CD4-positive, alpha-beta T cell treated with Interleukin-1 beta for 1 hour (primary cell): Measurements from ENCODE around the gene CDK5R2.
A peak's percentile ranks its signal among the peaks of the same experiment; 100 is the strongest.

Experiments used
- DNase-seq, 2 donors: peaks; one replicate each; pipeline ENCODE4 v3.0.0-alpha.2; 2020 to 2022

CDK5R2 gene

DNA sequence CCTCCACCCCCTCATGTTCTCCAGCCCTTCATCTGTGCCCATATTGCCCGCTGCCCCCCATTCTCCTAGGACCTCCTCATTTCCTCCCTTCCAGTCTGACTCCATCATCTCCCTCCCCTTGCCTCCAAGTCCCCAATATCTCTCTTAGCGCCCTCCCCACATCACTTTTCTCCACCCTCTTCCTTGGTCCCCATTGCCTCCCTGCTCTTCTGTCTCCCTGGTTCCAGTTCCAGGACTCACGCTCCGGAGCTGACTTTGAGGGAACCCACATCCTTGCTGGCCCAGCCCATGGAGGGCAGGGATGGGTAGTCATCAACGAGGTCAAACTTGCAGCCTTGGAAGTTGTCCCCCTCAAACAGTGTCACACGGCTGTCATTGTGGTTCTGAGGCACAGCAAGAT is 31.1 kb downstream of the CDK5R2 start:
- no peak for DNase-seq

DNA sequence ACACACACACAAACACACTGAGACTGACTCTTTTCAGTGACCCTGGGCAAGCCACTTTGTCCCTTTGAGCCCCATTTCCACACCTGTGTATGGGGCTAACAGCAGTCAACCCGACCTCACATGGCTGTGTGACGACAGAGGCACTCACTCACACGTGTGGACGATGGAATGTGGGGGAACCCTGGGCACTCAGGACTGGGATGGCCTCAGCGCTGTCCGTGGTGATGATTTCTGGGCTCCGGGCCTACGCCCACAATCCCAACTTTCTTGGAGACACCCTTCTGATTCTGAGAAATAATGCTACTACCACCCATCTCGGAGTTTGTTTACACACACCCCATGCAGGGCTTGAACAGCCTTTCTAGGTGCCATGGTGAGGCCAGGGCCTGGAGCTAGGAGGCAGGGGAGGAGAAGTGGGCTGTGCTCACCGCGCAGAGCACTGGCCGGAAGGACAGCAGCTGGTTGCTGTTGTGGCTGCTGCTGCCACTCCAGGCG is 32.3 kb downstream of the CDK5R2 start:
- no peak for DNase-seq

DNA sequence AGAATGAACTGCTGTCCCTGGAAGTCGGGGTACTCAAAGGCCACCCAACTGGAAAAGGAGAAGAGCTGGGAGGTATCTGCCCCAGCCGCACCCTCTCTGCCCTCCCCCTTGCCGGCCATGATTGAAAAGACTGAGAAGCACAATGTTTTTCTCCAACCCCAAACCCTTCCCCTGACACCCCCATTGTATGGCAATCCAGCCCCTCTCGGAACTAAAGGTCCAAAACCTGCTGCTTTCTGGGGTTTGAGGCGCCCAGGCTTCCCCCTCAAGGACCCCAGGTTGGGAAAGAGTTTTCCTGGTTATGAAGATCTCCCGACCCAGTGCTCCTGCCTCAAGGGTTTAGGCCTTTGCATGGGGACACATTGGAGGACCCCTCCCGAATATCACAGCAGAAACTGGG is 32.7 kb downstream of the CDK5R2 start:
- DNase-seq = no peak

DNA sequence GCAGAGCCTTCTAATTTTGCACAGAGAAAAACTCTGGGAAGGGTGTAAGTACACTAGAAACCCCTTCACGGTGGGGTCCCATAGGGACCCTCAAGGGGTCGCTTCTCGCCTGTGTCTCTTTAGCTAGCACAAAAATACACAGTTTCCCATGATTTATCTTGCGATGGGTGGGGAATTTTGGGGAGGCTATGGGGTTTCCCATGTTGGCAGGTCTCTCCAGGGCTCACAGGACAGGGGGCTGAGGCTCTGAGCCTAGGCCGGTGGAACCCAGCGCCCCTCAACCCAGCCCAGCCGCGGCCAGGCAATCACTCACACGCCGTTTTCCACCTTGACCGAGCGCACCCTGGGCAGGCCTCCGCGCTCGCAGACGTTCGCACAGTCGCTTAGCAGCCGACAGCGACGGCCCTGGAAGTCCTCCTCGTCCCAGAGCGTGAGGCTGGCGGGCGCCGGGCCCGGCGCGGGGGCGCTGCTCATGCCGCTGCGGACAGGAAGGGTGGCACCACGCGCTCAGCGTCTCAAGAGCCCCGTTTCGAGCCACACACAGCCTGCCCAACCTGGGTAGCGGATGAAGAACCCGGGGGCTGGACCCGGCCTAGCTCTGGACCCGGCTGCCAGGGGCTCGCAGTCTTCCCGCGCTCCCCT is 33.4 kb downstream of the CDK5R2 start:
- DNase-seq = no peak

DNA sequence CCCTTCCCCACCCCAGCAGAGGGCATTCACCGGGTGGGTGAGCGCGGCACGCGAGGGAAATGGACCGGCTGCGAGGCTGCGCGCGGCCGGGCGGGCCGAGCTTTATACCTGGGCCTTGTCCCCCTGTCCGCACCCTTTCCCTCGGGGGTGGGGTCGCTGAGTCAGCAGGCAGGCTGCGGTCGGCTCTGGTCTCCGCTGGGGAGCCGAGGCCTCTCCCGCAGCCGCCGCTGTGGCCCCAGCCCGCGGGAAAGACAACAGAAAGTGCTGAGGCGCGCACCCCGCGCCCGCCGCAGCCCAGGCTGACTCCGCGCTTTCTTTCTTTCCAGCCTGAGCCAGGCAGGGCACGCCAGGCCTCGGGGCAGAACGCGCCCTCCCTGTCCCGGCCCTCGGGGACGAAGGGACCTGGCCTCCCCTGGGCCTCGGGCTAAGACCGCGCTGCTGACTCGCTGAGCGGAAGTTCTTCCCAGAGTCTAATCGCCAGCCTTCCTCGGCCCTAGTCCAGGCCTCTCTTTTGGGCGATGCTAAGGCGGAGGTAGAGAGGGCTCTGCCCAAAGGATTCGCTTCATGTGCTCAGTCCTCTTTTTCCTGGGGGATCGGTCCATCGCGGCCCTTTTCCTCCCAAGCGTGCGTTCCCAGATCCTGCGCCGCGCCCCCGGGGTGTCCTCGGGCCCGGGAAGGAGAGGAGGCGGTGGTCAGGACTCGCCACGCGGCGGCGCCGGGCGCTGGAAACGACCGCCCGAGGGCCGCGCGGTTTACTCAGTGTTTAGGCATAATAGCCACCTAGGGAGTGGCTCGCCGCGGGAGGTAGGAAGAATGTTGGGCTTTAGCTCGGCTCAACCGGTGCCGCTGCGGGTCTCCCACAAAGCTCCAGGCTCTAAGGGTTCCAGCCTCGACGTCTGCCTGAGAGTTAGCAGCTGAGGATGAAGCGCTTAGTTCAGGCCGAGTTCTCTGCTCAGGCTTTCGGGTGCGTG is 34.2 kb downstream of the CDK5R2 start, which contains the start of gene CRYBA2:
CRYBA2 (minus strand) TSS at position 78 of the 971 bp plus-strand sequence. CDS start 246 bp downstream, outside the sequence.
- no peak for DNase-seq

DNA sequence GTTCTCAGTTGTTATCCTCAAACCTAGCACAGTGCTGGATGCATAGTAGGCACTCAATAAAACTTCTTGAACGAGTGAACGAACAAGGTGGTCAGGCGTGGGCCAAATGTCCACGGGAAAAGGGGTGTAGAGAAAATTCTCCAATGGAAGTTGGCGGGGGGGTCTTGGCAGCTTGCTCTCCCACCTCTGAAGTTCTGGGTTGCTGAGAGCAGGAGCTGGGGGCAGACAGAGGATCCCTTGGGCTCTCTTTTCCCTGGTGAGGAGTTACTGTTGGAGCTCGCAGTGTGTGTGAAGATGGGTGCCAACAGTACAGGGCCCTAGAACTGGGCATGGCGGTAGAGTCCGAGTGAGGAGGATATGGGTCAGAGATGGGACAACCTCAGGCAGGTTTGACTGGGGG is 36.1 kb downstream of the CDK5R2 start:
- no peak for DNase-seq

DNA sequence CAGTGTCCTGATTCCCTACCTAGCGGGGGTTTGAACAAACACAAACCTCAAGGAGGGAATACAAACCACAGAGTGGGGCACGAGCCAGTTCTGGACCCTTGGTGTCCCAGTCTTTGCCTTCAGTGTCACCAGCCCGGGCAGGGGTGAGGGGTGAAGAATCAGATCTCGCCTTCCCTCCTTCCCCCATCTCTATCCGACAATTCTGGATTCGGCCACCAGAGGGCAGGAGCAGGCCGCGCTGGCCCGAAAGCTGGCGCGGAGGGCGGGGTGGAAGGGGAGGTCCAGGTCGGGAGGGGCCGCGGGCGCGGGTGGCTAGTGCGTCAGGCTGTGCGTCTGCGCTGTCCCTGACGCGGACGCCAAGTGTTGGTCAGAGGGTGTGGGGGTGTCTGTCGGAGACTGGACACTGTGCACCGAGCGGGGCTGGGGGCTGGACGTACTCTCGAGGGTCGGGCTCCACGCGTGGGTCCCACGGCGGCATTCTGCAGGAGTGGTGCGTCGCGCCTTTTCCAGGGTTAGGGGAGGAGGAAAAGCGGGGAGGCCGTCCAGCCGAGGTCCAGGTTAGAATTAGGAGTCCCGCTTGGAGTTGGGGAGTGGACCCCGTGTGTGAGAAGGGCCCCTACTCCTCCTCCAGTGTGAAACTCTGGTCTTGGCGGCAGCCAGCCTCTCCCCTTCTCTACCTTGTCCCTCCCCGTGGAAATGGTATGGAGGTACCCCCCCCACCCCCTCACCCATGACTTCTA is 36.7 kb downstream of the CDK5R2 start:
- DNase-seq = peak; percentile 72 to 81

DNA sequence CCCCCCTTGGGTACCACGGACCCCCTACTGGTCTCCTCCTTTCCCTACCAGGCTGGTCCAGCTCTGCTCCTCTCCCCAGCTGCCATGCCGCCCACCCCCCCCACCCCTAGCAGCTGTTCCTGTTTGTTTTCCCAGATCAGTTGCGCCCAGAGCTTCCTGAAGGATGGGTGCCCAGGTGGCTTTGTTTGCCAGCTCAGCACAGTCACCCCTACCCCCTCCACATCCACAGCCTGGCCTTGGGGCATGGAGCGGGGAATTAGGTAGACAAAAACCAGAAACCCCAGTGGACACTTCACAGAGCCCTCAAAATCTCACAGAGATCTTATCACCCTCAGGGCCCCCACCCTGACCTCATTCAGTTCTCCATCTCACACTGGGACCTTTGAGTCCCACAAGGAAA is 37.5 kb downstream of the CDK5R2 start:
- DNase-seq = no peak

DNA sequence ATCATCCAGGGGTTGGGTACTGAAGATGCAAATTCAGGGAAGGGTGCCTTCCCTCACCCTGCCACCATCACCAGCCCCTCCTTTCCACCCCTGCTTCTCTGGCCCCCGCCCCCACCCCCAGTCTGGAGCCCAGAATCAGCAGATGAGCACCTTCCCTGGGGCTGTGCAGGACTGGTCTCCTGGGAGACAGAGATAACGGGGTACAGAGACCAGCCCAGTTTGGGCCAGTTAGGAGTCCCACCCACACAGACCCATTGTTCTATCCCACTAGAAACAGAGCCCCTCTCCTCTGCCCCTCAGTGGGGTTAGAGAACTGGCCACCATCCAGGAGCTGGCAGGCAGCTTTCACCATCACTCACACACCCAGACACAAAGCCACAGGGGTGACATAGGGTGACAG is 38.3 kb downstream of the CDK5R2 start:
- DNase-seq = no peak

DNA sequence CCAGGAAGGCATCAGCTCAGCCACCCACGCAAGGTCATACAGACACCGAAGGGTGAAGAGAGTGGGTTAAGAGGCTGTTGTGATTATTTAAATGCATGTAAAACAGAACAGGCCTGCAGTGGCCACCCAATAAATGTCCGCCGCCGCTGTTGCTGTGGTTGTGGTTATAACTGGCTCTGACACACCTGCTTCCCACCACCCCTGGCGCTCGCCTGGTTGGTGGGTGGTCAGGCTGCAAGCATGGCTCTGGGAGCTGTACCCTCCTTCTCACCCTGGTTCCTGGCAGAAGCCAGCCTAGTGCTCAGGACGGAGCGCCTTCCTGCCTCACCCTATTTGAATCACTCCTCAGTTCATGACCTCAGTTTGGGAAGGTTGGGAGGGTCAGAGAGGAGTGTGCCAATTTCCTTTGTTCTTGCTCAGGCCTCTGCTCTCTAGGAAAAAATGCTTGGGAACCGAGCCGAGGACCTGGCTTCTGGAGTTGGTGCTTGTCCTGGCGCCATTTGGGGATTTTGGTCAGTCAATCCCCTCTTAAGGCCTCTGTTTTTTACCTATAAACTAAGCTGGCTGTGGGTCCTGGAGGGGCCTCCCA is 39.0 kb downstream of the CDK5R2 start:
- DNase-seq = no peak

DNA sequence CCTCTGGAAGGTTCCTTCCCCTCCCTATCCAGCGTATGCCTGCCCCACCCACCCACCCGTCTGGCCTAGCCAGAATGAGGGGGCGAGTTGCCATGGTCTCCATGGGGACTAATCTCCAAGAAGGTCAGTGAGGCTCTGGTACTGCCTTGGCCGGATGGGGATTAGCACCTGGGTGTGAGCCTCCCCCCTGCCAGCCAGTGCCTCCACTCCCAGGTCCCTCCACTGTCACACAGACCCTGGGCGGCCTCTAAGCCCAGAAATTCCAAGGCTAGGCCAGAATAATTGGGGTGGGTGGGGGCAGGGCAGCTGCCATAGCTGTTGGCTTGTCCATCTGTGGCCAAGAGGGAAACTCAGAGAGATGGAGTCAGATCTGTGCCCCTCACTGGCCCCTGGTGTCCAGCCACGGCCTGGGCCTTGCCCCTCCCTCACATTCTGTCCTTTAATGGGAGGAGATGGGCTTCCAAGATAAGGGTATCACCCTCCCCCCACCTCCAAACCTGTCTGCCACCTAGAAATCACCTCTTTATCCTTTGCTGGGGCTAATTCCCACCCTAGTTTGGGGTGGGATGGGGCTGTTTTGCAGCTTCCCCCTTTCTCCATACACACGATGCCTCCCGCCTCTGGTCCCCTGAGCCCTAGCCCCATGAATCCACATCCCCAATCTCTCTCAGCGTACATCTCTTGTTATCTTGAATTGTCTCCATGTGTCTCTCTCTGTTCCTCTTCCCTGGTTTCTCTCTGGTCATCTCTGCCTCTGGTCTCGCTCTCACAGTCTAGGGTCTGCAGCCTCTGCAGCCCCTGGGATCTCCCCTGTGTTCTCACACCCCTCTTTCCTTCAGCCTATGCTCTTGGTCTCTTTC is 39.8 kb downstream of the CDK5R2 start:
- DNase-seq = no peak

DNA sequence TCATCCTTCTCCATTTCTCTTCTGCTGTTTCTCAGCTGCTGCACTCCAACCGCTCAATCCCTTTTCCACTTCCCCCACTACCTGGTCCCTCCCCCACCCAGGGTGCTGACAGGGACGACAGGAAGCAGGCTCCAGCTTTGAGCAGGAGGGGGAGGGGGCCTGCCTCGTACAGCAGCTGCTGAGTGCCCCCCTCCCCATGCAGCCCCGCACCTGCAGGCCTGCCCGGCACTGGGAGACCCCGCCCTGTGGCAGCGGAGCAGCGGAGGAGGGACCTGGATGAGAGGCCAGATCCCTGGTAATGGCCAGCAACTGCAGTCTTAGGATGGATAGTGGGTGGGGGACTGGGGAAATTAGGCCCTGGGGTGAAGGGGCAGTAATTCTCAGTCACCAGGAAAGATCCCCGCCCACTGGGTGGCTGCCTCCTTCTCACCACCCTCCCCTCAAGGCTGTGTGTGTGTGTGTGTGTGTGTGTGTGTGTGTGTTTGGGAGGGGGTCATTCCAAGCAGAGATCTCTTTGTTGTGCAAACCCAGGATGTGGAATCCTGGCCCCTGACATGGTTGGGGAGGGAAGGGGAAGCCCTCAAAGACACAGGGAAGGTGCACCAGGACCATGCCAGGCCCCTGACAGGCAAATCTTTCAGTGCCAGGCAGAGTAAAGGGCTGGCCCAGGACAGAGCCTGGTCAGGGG is 40.6 kb downstream of the CDK5R2 start:
- DNase-seq = no peak

DNA sequence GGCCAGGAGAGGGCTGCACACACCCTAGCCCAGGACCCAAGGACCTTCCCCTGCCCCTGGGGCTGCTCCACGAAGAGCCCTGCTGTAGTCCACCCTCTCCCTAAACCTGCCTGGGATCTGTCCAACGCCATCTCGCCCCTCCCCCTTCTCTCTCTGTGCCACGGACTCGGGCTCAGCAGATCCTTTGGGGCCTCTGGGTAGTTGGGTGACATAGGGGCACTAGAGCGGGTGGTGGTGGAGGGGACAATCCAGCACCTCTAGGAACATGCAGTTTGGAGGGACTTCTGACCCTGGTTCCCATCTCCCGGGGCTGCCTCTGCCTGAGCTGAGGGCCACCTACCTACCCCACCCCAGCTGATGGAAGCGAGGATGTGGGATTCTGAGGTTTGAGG is 41.1 kb downstream of the CDK5R2 start:
- no peak for DNase-seq

DNA sequence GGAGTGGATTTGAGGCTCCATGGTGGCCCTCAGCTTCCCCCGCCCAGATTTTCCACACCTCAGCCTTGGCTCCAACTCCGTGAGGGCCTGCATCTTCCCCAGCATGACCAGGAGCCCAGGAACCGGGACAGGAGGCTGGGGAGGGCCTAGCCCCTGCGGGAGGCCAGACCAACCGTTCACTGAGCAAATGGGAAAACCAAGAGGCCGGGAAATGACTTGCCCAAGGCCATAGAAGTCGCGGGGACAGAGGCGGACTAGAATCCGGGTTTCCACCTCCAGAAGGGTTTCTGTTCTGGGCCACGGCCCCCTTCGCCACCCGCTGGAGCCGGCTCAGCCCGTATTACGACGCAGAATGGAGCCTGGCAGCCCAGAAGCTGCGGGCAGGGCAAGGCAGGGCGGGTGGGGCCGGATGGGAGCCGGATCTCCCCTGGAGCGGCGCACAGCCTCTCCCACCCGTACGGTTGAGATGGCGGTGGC is 41.7 kb downstream of the CDK5R2 start:
- DNase-seq = no peak

DNA sequence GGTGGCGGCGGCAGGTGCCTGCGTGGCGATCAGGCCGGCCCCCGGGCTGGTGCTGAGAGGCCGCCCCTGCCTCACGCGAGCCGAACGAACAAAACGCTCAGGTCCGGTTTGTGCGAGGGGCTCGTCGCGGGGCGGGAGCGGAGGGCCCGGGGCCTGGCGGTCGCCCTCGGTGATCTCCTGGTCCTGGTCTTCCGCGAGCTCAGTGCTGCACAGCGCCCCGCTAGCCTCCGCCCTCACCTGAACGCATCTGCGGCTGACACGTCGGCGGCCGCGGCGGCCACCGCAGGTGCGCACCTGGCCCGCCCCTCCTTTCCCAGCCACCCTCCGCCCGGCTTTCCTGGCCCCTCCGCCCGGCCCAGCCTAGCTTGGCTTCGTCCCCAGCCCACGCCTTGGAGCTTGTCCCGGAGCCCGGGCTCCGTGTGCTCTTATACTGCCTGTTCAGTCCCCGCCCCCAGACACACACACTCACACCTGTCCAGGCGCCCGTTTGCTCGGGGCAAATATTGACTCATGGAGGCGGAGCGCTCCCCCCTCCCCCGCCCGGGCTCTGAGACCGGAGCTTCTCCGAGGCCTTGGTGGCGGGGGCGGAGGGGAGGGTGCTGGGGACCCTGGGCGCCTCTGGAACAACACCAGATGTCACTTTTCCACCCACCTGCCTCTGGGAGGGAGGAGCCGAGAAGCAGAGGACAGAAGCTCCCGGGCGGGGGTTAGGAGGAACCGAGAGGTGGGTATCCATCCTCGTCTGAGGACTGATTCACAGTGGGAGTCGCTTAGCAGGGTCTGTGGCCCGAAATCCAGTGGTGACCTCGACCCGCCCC is 42.3 kb downstream of the CDK5R2 start:
- no peak for DNase-seq

DNA sequence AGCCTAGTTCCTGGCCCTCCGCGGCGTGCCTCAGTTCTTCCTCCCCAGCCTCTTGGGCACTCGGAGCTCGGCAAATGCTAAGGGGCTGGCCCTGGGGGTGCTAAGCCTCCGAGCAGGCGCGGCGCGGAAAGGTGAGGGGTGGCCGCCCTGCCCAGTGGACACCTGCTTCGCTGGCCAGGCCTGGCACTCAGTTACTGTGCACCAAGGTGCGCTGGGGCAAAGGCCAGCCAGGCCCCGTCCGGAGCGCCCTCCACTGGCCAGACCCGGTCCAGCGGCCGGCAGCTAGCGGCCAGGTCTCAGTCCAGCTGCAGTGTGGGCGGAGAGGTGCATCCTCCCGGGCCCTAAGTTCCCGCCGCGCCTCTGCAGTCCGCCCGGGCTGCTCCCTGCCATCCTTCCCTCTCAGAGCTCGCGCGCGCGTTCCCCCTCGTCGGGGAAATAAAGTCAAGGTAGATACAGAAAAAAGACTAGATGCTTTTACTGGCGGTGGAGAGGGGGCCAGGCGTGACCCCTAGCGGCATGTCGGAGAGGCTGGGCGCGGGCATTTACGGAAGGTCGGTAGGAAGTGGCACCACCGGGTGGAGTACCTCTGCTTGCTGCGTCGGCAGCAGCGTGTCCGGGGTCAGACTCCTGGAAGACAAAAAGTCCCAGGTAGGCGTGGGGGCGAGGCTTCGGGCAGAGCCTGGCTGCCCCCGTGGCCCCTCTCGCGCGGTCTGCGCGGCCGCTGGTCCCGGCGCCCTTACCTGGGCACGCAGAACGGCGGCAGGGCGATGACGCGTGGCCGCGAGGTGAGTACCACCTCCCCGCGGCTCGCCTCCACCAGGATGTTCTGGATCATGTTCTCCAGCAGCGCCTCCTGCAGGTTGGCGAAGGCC is 43.2 kb downstream of the CDK5R2 start:
- peak in 1 of 2 donors; percentile 34 for DNase-seq

DNA sequence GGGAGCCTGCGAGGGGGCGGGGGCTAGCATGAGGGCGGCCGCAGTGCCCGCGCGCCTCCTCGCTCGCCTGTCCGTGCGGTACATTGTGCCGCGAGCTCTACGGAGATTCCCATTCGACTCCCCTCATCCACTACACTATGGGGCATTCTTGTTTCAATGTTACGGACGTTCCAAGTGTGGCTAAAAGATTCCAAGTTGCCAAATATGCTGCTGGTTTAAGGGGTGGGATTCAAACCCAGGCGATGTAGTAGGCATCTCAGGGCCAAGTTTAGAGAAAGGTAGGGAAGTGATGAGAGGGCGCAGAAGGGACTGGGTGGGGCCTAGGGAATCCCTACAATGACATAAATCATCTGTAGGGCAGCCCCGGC is 43.8 kb downstream of the CDK5R2 start:
- no peak for DNase-seq

DNA sequence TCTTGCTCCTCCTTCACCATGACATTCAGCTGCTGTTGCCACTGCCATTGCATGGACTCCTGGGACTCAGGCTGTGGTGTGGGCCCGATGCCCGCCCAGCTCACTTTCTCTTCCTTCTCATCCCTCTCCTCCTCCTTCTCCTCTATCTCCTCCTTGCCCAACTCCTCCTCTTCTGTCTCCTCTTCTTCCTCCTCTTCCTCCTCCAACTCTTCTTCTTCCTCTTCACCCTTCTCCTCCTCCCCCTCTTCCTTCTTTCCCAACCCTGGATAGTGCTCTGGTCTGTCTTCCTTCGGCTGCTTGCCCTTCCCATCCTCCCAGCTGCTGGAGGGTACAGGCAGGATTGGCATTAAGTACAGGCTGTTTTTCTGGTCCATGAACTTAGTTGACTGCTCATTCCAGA is 44.5 kb downstream of the CDK5R2 start:
- DNase-seq = no peak

DNA sequence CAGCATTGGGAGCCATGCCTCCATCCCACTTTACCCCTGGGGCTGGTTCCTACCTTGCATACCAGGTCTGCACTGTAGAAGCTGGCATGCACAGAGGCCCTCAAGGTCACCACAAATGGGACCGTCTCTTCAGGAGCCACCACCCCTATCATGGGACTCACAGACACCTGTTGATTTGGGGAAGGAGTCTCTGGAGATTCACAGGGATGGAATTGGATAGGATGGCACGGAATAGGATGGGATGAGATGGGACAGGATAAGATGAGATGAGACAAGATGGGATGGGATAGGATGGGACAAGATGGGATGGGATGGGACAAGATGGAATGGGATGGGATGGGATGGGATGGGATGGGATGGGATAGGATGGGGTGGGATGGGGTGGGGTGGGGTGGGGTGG is 49.8 kb downstream of the CDK5R2 start:
- no peak for DNase-seq
